Small intestine (tissue), 16 donors: ENCODE data around the gene OR5L1. TPM values are rescaled to one million over a fixed set of nuclear protein-coding genes. Genes with fewer than 3 reads are reported as not detected.

Experiments used
- DNase-seq, 2 donors: peaks; one replicate each; pipeline versions ENCODE4 v3.0.0 to v3.0.0-alpha.2; 2013
- FAIRE-seq: peaks from 2 replicates; lab custom pipeline; 2012; peaks lifted over from hg19 to GRCh38; lab: Jason Lieb, UNC
- H3K27ac ChIP-seq, 3 donors: one replicate each; pipeline ENCODE4 v1.5.1; 2013; ENCODE audit warnings: low read length in 2 of 3, mild to moderate bottlenecking in 2 of 3, control low read depth in 1 of 3, inconsistent platforms in 1 of 3, low read depth in 1 of 3, moderate library complexity in 1 of 3
- H3K27me3 ChIP-seq, 3 donors: one replicate each; pipeline ENCODE4 v1.6.1; 2013; ENCODE audit warnings: low read length in 3 of 3, inconsistent platforms in 1 of 3; ENCODE audit not compliant: control insufficient read depth in 3 of 3, insufficient read depth in 3 of 3
- H3K36me3 ChIP-seq, 3 donors: one replicate each; pipeline ENCODE4 v1.6.1; 2013; ENCODE audit warnings: low read length in 3 of 3, inconsistent platforms in 1 of 3, low read depth in 1 of 3, mild to moderate bottlenecking in 1 of 3, moderate library complexity in 1 of 3; ENCODE audit not compliant: control insufficient read depth in 3 of 3, insufficient read depth in 2 of 3
- H3K4me1 ChIP-seq, 3 donors: one replicate each; pipeline ENCODE4 v1.6.1; 2013; ENCODE audit warnings: low read length in 2 of 3, inconsistent platforms in 1 of 3, low read depth in 1 of 3, mild to moderate bottlenecking in 1 of 3, moderate library complexity in 1 of 3; ENCODE audit not compliant: control insufficient read depth in 3 of 3, insufficient read depth in 2 of 3
- H3K4me3 ChIP-seq, 3 donors: one replicate each; pipeline ENCODE4 v1.5.1; 2013; ENCODE audit warnings: low read length in 3 of 3, control low read depth in 1 of 3, inconsistent platforms in 1 of 3, low read depth in 1 of 3, mild to moderate bottlenecking in 1 of 3, moderate library complexity in 1 of 3
- H3K9me3 ChIP-seq, 2 donors: one replicate each; pipeline ENCODE4 v1.6.1; 2013; ENCODE audit warnings: low read depth in 1 of 2, low read length in 1 of 2; ENCODE audit not compliant: control insufficient read depth in 2 of 2, insufficient read depth in 1 of 2
- WGBS, 3 donors: extraction: QIAGEN DNeasy Blood & Tissue Kit; methylation state at CpG; one replicate each; pipeline ENCODE4 v1.1.7; 2013; 5-methylcytosine and 5-hydroxymethylcytosine counted together
- long read RNA-seq, 10 donors: transcript quantifications; one replicate each; lab custom pipeline, GENCODE V29; 2026
- polyA plus RNA-seq, 4 donors: library from polyadenylated mRNA; stranded (reverse) in 3 of 4; unstranded in 1 of 4; fragments of 200-250 nt in 3 of 4; fragments of 120-200 nt in 1 of 4; gene quantifications; one replicate each; pipeline versions ENCODE4 v1.2.1 to v1.2.3, GENCODE V29; 2013
- donor health status: healthy with polysubstance abuse.
- donor health status: control.
- donor health status: control.
- donor health status: Bipolar disorder and iron deficiency.
- donor health status: healthy.

Gene OR5L1
- not detected for polyA plus RNA-seq
- long read RNA-seq, donor 1, result 0 reads
- long read RNA-seq, donor 2, result 0 reads
- long read RNA-seq, donor 3, result 0 reads
- long read RNA-seq, donor 4, result 0 reads
- long read RNA-seq, donor 5, result 0 reads
- long read RNA-seq, donor 6, result 0 reads
- long read RNA-seq, donor 7, result 0 reads
- long read RNA-seq, donor 8, result 0 reads
- long read RNA-seq, donor 9, result 0 reads
- long read RNA-seq, donor 10, result 0 reads

DNA sequence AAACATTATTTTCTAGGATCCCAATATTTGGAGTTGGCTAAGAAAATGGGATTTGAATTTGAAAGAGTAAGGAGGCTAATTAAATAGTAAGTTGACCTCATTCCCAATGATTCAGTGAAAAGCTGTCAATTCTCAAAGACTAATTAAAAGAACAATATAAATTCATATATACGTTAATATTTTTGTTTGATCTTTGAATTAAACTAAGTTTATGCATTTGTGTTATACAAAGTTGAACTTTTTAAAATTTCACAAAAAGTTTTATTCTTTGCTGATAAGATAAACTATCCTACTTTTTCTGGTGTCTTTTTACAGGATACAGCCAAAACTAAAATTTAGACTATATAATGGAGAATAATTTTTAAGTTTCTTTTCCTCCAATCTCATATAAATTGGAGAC is at the start of gene OR5L1:
Gene OR5L1, plus strand, starts transcription at position 301 of the 400 bp plus-strand sequence. CDS start 100 bp downstream, outside the sequence.
- peaks cover 0 to 22% of the 10 kb centered on the region in 2 donors for H3K9me3 ChIP-seq
- H3K4me3 ChIP-seq, result no peak within 1 kb of the TSS
- no peaks in the 10 kb centered on the region for H3K27me3 ChIP-seq
- H3K36me3 ChIP-seq, result no peaks in the 10 kb centered on the region
- no peaks in the 10 kb centered on the region for H3K4me1 ChIP-seq
- H3K27ac ChIP-seq, result no peak within 1 kb of the TSS
- FAIRE-seq, result no peak
- WGBS, 3 donors, result 83 to 93% (median 87%) methylated on average over 1 of the region's 1 CpG
- DNase-seq, result no peak

DNA sequence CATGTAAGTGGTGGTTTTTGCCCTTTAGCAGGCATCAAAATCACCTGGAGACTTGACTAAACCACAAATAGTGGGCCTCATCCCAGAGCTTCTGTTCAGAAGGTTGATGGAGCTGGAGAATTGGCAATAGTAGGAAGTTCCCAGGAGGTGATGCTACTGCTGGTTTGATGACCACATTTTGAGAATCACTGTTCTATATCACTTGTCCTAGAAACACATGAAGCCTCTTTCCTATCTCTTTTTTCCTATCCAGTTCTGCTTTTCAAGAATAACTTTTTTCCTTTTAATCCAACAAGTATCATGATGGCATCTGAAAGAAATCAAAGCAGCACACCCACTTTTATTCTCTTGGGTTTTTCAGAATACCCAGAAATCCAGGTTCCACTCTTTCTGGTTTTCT is 38.0 kb upstream of the OR5L1 start, which contains the start of gene OR5D13:
Gene OR5D13, plus strand, starts transcription at position 301 of the 400 bp plus-strand sequence. Its CDS starts 0 bp downstream, at position 301.
- Histone ChIP-seq H3K27ac (no peak within 1 kb of the TSS), H3K4me1 (no peaks in the 10 kb centered on the region), H3K27me3 (no peaks in the 10 kb centered on the region), H3K9me3 (peaks cover 0 to 15% of the 10 kb centered on the region in 2 donors), H3K36me3 (no peaks in the 10 kb centered on the region), H3K4me3 (no peak within 1 kb of the TSS)
- no peak for DNase-seq
- FAIRE-seq, result no peak

GRCh38 chr11:55791606-55792005 is 19.6 kb upstream of the OR5L1 start:
- no peak for FAIRE-seq
- H3K9me3 ChIP-seq, result peaks cover 1 to 21% of the 10 kb centered on the region in 2 donors
- WGBS, 3 donors, result 75 to 86% (median 86%) methylated on average over 1 of the region's 1 CpG
- no peaks in the 10 kb centered on the region for H3K36me3 ChIP-seq
- no peaks in the 10 kb centered on the region for H3K27me3 ChIP-seq
- H3K27ac ChIP-seq, result no peak overlapping the region
- H3K4me1 ChIP-seq, result no peaks in the 10 kb centered on the region
- DNase-seq, result no peak
- H3K4me3 ChIP-seq, result no peak overlapping the region

DNA sequence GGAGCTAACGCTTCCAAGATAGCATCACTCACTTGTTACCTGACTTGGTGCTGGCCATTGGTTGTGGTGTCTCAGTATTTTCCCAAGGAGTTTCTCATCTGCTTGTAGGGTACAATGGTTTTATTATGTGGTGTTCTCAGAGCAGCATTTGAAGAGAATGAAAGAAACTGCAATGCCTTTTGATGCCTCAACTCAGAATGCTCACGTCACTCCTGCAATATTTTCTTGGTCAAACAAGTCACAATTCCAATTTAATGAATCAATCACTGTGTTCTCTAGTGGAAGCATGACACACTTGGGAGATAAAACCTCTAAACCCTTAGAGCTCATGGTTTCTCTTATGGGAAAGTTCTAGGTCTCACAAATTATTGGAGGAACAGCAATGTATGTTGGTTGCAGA is 17.8 kb upstream of the OR5L1 start:
- WGBS, 3 donors, result 42 to 72% (median 66%) methylated on average over 2 of the region's 2 CpGs
- Histone ChIP-seq H3K4me3 (no peak overlapping the region), H3K27ac (no peak overlapping the region), H3K4me1 (no peaks in the 10 kb centered on the region), H3K9me3 (peaks cover 1 to 13% of the 10 kb centered on the region in 2 donors), H3K36me3 (no peaks in the 10 kb centered on the region), H3K27me3 (no peaks in the 10 kb centered on the region)
- no peak for DNase-seq
- no peak for FAIRE-seq

DNA sequence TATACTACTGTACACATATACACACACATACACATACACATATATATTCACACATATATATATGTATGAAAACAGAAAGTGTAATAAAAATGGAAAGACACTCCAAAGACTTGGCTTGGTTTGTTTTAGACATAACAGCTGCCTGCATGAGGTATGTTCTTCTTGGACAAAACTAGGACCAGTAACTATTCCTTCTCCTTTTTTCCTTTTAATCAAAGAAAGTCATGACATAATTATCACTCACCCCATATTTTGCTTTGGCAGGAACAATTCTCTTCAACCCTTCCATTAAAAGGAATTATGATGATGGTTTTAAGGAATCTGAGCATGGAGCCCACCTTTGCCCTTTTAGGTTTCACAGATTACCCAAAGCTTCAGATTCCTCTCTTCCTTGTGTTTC is 15.9 kb upstream of the OR5L1 start, which contains the start of gene OR5D14:
Gene OR5D14, plus strand, starts transcription at position 301 of the 400 bp plus-strand sequence. Its CDS starts 0 bp downstream, at position 301.
- H3K27ac ChIP-seq, result no peak within 1 kb of the TSS
- H3K27me3 ChIP-seq, result no peaks in the 10 kb centered on the region
- no peaks in the 10 kb centered on the region for H3K4me1 ChIP-seq
- no peak for DNase-seq
- peaks cover 3 to 21% of the 10 kb centered on the region in 2 donors for H3K9me3 ChIP-seq
- FAIRE-seq, result no peak
- no peak within 1 kb of the TSS for H3K4me3 ChIP-seq
- H3K36me3 ChIP-seq, result no peaks in the 10 kb centered on the region

GRCh38 chr11:55806248-55806647 is 4.9 kb upstream of the OR5L1 start:
- FAIRE-seq, result no peak

GRCh38 chr11:55819330-55819729 is 8.2 kb downstream of the OR5L1 start, which contains the start of gene OR5D18:
OR5D18 (plus strand) TSS chr11:55819630; CDS start chr11:55819630, 0 bp downstream.
- 82 to 88% (median 82%) methylated on average over 5 of the region's 5 CpGs for WGBS, 3 donors

More at GRCh38 chr11:55806248-55806647, 4.9 kb upstream of the OR5L1 start:
- H3K27ac ChIP-seq, result no peak overlapping the region
- no peaks in the 10 kb centered on the region for H3K36me3 ChIP-seq
- H3K4me3 ChIP-seq, result no peak overlapping the region
- WGBS, 3 donors, result 76 to 90% (median 86%) methylated on average over 1 of the region's 1 CpG
- no peaks in the 10 kb centered on the region for H3K27me3 ChIP-seq
- peaks cover 0 to 17% of the 10 kb centered on the region in 2 donors for H3K9me3 ChIP-seq
- DNase-seq, result no peak
- H3K4me1 ChIP-seq, result no peaks in the 10 kb centered on the region

DNA sequence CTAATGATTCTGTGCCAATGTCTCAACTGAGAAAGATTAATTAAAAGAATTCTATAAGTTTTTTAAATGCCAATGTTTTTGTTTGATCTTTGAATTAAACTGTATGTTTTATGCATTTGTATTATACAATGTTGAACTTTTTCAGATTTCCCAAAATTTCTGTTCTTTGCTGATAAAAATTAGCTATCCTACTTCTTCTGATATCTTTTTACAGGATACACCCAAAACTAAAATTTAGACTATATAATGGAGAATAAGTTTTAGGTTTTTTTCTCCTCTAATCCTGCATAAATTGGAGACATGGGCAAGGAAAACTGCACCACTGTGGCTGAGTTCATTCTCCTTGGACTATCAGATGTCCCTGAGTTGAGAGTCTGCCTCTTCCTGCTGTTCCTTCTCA is 15.8 kb downstream of the OR5L1 start, which contains the start of gene OR5L2:
Gene OR5L2, plus strand, starts transcription at position 301 of the 400 bp plus-strand sequence. Its CDS starts 0 bp downstream, at position 301.
- Histone ChIP-seq H3K27me3 (no peaks in the 10 kb centered on the region), H3K27ac (no peak within 1 kb of the TSS), H3K4me1 (no peaks in the 10 kb centered on the region), H3K36me3 (no peaks in the 10 kb centered on the region), H3K9me3 (peaks cover 0 to 24% of the 10 kb centered on the region in 2 donors), H3K4me3 (no peak within 1 kb of the TSS)
- DNase-seq, result no peak
- no peak for FAIRE-seq

More at GRCh38 chr11:55819330-55819729, 8.2 kb downstream of the OR5L1 start, which contains the start of gene OR5D18:
- FAIRE-seq (no peak), DNase-seq (no peak)
- no peaks in the 10 kb centered on the region for H3K4me1 ChIP-seq
- no peak within 1 kb of the TSS for H3K27ac ChIP-seq
- peaks cover 0 to 20% of the 10 kb centered on the region in 2 donors for H3K9me3 ChIP-seq
- no peaks in the 10 kb centered on the region for H3K36me3 ChIP-seq
- no peaks in the 10 kb centered on the region for H3K27me3 ChIP-seq
- H3K4me3 ChIP-seq, result no peak within 1 kb of the TSS
